Muscle of arm (tissue), 14 donors: ENCODE results near the gene TTC3. TPM values are rescaled to one million over a fixed set of nuclear protein-coding genes. Genes with fewer than 3 reads are reported as not detected.
"Not testable (repeated sequence)": the region's sequence is repeated elsewhere in the genome, so short reads cannot be mapped to it uniquely, and the experiment has no call there.

Source experiments
- DNase-seq: peaks from one replicate; pipeline ENCODE4 v3.0.0-alpha.2; 2013
- long read RNA-seq, 11 donors: transcript quantifications; one replicate each; lab custom pipeline, GENCODE V29; 2026
- polyA plus RNA-seq, 12 donors: library from polyadenylated mRNA; unstranded; fragments of 120-200 nt; gene quantifications; one replicate each; pipeline ENCODE4 v1.2.1, GENCODE V29; 2013; ENCODE audit not compliant: insufficient read length in 12 of 12

Gene TTC3
- polyA plus RNA-seq, result 100 to 1,000 TPM in 11 of 12 donors, not detected in 1; 122 to 213 (median 146) TPM
- long read RNA-seq, donor 1, partial matches to known transcripts, result 104 of 107 reads
- long read RNA-seq, donor 1, other reads (novel, unspliced or antisense), result 0 of 107 reads
- long read RNA-seq, donor 2, partial matches to known transcripts, result 50 of 65 reads
- long read RNA-seq, donor 2, other reads (novel, unspliced or antisense), result 11 of 65 reads
- long read RNA-seq, donor 3, partial matches to known transcripts, result 28 of 30 reads
- long read RNA-seq, donor 3, other reads (novel, unspliced or antisense), result 0 of 30 reads
- long read RNA-seq, donor 4, partial matches to known transcripts, result 44 of 44 reads
- long read RNA-seq, donor 4, other reads (novel, unspliced or antisense), result 0 of 44 reads
- long read RNA-seq, donor 5, partial matches to known transcripts, result 125 of 129 reads
- long read RNA-seq, donor 5, other reads (novel, unspliced or antisense), result 0 of 129 reads
- long read RNA-seq, donor 6, partial matches to known transcripts, result 16 of 17 reads
- long read RNA-seq, donor 6, other reads (novel, unspliced or antisense), result 0 of 17 reads
- long read RNA-seq, donor 7, partial matches to known transcripts, result 58 of 59 reads
- long read RNA-seq, donor 7, other reads (novel, unspliced or antisense), result 0 of 59 reads
- long read RNA-seq, donor 8, partial matches to known transcripts, result 83 of 96 reads
- long read RNA-seq, donor 8, other reads (novel, unspliced or antisense), result 7 of 96 reads
- long read RNA-seq, donor 9, partial matches to known transcripts, result 21 of 21 reads
- long read RNA-seq, donor 9, other reads (novel, unspliced or antisense), result 0 of 21 reads
- long read RNA-seq, donor 10, partial matches to known transcripts, result 63 of 65 reads
- long read RNA-seq, donor 10, other reads (novel, unspliced or antisense), result 0 of 65 reads
- long read RNA-seq, donor 11, partial matches to known transcripts, result 83 of 86 reads
- long read RNA-seq, donor 11, other reads (novel, unspliced or antisense), result 0 of 86 reads

GRCh38 chr21:37072988-37073416 lies at the start of gene TTC3, which contains the start of gene PIGP:
TTC3 (plus strand) TSS chr21:37073254; CDS start chr21:37087258, 14,004 bp downstream.
PIGP (minus strand) TSS chr21:37073071; CDS start chr21:37072515, 556 bp downstream.
- DNase-seq, result peak; percentile 97

DNA sequence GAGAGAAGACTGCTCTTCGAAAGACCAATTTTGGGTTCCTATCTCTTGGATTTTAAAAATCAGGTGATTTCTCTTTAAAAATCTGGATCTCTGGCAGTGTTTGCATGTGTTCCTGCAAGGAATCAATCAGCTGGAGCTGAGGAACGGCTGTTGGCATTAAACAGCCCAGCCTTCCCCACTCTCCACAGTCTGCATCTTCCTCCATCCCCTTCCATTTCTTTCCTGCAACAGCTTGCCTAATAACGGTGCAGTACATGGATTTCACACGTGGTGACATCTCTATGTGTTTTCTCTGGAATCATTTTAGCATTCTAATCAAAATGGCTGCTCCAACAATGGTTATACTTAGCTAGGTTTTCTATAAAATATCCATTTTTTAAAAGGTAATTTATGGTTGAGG lies 46.6 kb upstream of the TTC3 start:
- DNase-seq, result no peak

DNA sequence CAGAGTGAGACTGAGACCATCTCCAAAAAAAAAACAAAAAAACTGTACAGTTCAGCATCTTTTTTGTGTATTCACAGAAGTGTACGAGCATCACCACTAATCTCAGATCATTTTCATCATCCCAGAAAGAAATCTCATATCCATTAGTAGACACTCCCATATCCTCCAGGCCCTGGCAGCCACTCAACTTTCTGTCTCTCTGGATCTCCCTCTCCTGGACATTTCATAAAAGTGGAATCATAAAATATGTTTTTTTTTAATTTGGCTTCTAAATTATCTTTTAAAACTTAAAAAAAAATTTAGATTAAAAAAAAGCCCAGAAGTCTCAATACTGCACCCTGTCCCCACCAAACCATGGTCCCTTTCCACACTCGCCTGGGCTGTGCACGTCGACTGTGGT lies 44.5 kb upstream of the TTC3 start:
- no peak for DNase-seq

GRCh38 chr21:37030864-37031263 lies 42.2 kb upstream of the TTC3 start:
- no peak for DNase-seq

- no peak for DNase-seq
Measured at GRCh38 chr21:37032293-37032692, 40.8 kb upstream of the TTC3 start.

GRCh38 chr21:37032877-37033471 lies 40.1 kb upstream of the TTC3 start:
- no peak for DNase-seq

- DNase-seq, result not testable (repeated sequence)
Measured at GRCh38 chr21:37034394-37034793, 38.7 kb upstream of the TTC3 start.

- DNase-seq, result no peak
Measured at GRCh38 chr21:37036177-37036576, 36.9 kb upstream of the TTC3 start.

DNA sequence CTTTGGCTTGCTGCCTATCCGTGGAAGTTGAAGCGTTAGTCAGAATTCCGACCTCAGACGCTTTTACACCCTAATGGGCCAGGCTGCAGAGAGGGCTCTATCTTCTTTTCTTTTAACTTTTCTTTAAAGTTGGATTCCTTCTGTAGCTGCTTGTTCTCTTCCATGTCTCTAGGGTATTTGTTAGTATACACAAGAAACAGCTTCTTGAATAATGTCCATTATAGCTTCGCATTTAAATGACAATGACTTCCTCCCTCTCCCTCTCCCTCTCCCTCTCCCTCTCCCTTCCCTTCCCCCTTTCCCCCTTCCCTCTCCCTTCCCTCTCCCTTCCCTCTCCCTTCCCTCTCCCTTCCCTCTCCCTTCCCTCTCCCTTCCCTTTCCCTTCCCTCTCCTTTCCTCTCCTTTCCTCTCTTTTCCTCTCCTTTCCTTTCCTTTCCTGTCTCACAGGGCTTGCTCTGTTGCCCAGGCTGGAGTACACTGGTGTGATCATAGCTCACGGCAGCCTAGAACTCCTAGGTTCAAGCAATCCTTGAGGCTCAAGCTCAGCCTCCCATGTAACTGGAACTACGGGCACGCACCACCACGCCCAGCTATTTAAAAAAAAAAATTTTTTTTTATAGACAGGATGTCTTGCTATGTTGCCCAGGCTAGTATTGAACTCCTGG lies 33.5 kb upstream of the TTC3 start:
- no peak for DNase-seq

GRCh38 chr21:37040212-37040611 lies 32.8 kb upstream of the TTC3 start:
- DNase-seq, result no peak

DNA sequence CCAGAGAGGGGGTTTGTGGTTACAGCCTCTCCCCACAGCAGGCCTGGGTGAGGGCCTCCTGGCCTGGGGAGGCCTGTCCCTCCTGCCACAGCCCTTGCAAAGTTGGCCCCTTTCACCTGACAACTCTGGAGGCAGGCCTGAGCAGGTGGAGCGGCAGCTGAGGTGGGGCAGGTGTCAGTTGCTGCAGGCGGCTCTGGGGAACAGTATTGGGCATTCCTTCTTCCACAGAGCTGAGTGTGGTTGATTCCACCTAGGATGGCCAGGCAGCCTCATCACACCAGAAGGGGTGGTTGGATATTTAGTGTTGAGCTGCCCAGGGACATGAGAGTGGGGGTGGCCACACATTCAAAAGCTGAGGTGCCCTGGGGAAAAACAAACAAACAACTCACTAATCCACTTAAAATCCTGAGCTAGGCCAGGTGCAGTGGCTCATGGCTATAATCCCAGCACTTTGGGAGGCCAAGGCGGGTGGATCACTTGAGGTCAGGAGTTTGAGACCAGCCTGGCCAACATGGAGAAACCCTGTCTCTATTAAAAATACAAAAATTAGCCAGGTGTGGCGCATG lies 31.3 kb upstream of the TTC3 start:
- no peak for DNase-seq

DNA sequence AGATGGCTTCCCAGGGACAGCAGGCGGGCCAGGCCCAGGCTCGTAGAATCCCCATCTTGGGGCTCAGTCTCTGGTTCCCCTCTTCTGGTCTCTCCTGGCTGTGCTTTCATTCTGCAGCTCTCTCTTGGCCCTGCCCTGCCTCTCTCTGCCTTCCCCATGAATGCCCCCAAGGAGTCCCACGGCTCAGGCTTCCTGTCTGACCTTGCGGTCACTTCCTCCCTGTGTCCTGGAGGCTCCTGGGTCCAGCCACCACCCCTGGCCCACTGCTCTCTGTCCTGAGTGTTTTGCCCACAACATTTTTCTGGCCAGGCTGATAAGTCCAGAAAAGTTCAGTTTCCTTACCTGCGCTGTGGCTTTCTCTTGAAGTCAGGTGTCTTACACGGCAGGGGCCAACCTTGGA lies 29.2 kb upstream of the TTC3 start:
- DNase-seq, result no peak

DNA sequence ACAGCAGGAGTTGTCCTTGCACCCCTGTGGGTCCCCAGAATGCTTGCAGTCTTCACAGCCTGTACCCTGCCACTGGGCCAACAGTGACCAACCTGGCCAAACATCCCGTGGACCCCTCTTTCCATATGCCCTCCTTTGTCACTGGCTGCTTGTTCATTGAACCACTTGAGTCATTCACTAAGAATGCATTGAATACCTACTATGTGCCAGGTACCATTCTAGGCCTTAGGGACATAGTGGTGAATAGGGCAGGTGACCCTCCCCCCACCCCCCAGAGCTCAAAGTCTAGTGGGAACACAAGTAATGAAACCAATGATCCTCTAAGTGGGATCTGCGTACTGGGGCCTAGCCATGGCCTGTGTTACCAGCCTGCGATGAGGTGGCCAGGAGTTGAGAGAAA lies 28.4 kb upstream of the TTC3 start:
- no peak for DNase-seq

DNA sequence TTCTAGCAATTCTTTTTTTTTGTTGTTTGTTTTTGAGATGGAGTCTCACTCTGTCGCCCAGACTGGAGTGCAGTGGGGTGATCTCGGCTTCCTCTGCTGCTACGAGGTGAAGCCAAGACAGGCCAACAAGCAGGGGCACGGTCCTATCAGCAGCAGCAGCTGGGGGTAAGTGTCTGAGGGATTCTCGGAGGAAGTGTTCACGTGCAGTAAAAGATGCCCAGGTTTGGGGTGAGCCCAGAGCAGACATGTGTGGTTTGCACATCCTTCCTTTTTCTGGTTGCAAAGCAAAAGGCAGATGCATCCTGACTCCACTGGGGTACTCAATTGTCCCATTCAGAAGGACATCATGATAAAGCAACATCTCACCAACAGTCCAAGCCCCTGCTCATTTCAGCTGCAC lies 27.9 kb upstream of the TTC3 start:
- DNase-seq, result no peak

- no peak for DNase-seq
Measured at GRCh38 chr21:37045556-37045955, 27.5 kb upstream of the TTC3 start.

DNA sequence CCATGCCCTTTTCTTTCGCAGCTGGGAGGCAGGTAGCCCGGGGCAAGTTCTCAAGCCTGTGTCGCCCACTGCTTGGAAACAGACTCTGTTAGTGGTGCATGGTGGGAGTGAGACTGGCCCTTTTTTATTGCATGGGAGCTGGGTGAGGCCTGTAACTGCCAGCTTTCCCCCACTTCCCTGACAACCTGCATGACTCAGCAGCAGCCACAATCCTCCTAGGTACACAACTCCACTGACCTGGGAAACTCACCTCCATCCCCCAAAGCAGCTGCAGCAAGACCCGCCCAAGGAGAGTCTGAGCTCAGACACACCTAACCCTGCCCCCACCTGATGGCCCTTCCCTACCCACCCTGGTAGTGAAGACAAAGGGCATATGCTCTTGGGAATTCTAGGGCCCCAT lies 26.0 kb upstream of the TTC3 start:
- DNase-seq, result no peak

GRCh38 chr21:37049741-37050140 lies 23.3 kb upstream of the TTC3 start:
- DNase-seq, result not testable (repeated sequence)

- no peak for DNase-seq
Measured at GRCh38 chr21:37055271-37055855, 17.7 kb upstream of the TTC3 start.

GRCh38 chr21:37057614-37058013 lies 15.4 kb upstream of the TTC3 start:
- DNase-seq, result no peak

DNA sequence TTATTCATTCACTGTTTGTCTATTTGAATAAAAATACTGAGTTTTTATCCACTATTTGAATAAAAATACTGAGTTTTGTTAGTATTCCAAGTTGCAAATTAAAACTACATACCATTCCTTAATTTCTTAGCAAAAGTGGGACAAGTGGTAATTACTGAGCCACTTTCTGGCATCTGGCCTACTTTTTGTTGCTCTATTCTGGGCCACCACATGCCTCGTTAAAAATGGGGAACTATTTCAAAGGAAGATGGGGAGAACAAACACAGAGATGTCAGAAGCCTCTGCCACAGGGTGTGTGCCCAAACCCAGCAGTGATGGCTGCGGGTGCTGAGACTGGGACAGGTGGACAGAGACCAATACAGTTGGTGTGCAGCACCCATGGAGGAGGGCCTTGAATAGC lies 14.8 kb upstream of the TTC3 start:
- DNase-seq, result no peak

GRCh38 chr21:37059181-37059580 lies 13.9 kb upstream of the TTC3 start:
- DNase-seq, result no peak
